Stimulated activated naive CD8-positive, alpha-beta T cell treated with anti-CD3 and anti-CD28 coated beads, Interleukin-15, amount 100 ng/mL, for 72 hours (primary cell): Measurements from ENCODE around the gene CISH.
A peak's percentile ranks its signal among the peaks of the same experiment; 100 is the strongest.

ENCODE experiments used
- ATAC-seq: fragments of 150-1000 bp; cut with Tn5 transposase; 2 replicates; pipeline ENCODE4 v1.10.0; 2021; ENCODE audit warnings: mild to moderate bottlenecking, moderate library complexity
- DNase-seq, 2 donors: peaks; one replicate each; pipeline ENCODE4 v3.0.0; 2021 to 2022
- H3K27ac Mint-ChIP-seq, 2 donors: one replicate each; pipeline ENCODE4 v1.8.0; 2022; ENCODE audit warnings: mild to moderate bottlenecking in 2 of 2, mixed read lengths in 2 of 2, moderate library complexity in 2 of 2
- H3K27me3 Mint-ChIP-seq: one replicate; pipeline ENCODE4 v1.8.0; 2022; ENCODE audit warnings: mixed read lengths
- H3K4me1 Mint-ChIP-seq: one replicate; pipeline ENCODE4 v1.8.0; 2022; ENCODE audit warnings: mild to moderate bottlenecking, mixed read lengths
- H3K4me3 Mint-ChIP-seq, 2 donors: one replicate each; pipeline ENCODE4 v1.8.0; 2022; ENCODE audit warnings: mild to moderate bottlenecking in 2 of 2, mixed read lengths in 2 of 2, moderate library complexity in 1 of 2
- H3K9me3 Mint-ChIP-seq, 2 donors: one replicate each; pipeline ENCODE4 v1.8.0; 2022; ENCODE audit warnings: mixed read lengths in 2 of 2

CISH gene

GRCh38 chr3:50610992-50611463 lies 546 bp downstream of the CISH start:
- peaks cover 29% of the 10 kb centered on the region for H3K4me1 Mint-ChIP-seq

GRCh38 chr3:50610181-50610971 lies 1.2 kb downstream of the CISH start:
- DNase-seq, result peak in 1 of 2 donors; percentile 56

More at GRCh38 chr3:50610992-50611463, 546 bp downstream of the CISH start:
- DNase-seq (no peak), ATAC-seq (no peak)
- H3K27ac Mint-ChIP-seq, result peak overlapping the region; percentile 97 to 100
- peak overlapping the region; percentile 89 to 99 for H3K4me3 Mint-ChIP-seq
- no peaks in the 10 kb centered on the region for H3K9me3 Mint-ChIP-seq
- no peaks in the 10 kb centered on the region for H3K27me3 Mint-ChIP-seq

GRCh38 chr3:50609763-50610085 lies 1.9 kb downstream of the CISH start:
- H3K27me3 Mint-ChIP-seq, result no peaks in the 10 kb centered on the region
- H3K9me3 Mint-ChIP-seq, result no peaks in the 10 kb centered on the region
- H3K4me3 Mint-ChIP-seq, result peak overlapping the region; percentile 89 to 99
- no peak for ATAC-seq
- H3K27ac Mint-ChIP-seq, result peak overlapping the region; percentile 97 to 100
- DNase-seq, result peak in 1 of 2 donors; percentile 30
- H3K4me1 Mint-ChIP-seq, result peaks cover 29% of the 10 kb centered on the region

More at GRCh38 chr3:50610181-50610971, 1.2 kb downstream of the CISH start:
- Mint-ChIP-seq H3K4me3 (peak overlapping the region; percentile 89 to 99), H3K27me3 (no peaks in the 10 kb centered on the region), H3K4me1 (peaks cover 29% of the 10 kb centered on the region), H3K27ac (peak overlapping the region; percentile 97 to 100), H3K9me3 (no peaks in the 10 kb centered on the region)
- no peak for ATAC-seq

- Mint-ChIP-seq H3K9me3 (no peaks in the 10 kb centered on the region), H3K27me3 (no peaks in the 10 kb centered on the region), H3K4me1 (peaks cover 29% of the 10 kb centered on the region), H3K4me3 (peak overlapping the region; percentile 89 to 99), H3K27ac (peak overlapping the region; percentile 97 to 100)
- ATAC-seq, result no peak
- DNase-seq, result no peak
Measured at GRCh38 chr3:50609071-50609762, 2.4 kb downstream of the CISH start.

- Mint-ChIP-seq H3K4me3 (peak overlapping the region; percentile 89 to 99), H3K27me3 (no peaks in the 10 kb centered on the region), H3K27ac (peak overlapping the region; percentile 97 to 100), H3K9me3 (no peaks in the 10 kb centered on the region), H3K4me1 (peaks cover 35% of the 10 kb centered on the region)
- ATAC-seq (no peak), DNase-seq (no peak)
Measured at GRCh38 chr3:50608278-50608677, 3.3 kb downstream of the CISH start.

GRCh38 chr3:50607271-50608091 lies 4.1 kb downstream of the CISH start:
- Mint-ChIP-seq H3K4me1 (peaks cover 43% of the 10 kb centered on the region), H3K4me3 (peak overlapping the region; percentile 89 to 99), H3K27me3 (no peaks in the 10 kb centered on the region), H3K9me3 (no peaks in the 10 kb centered on the region), H3K27ac (peak overlapping the region; percentile 98 to 100)
- ATAC-seq (no peak), DNase-seq (peak in 1 of 2 donors; percentile 53)

GRCh38 chr3:50606596-50606995 lies 5.0 kb downstream of the CISH start:
- peak in 1 of 2 donors; percentile 43 for DNase-seq
- ATAC-seq, result no peak
- H3K9me3 Mint-ChIP-seq, result no peaks in the 10 kb centered on the region
- H3K4me3 Mint-ChIP-seq, result peak overlapping the region; percentile 89 to 99
- peak overlapping the region; percentile 68 to 98 for H3K27ac Mint-ChIP-seq
- no peaks in the 10 kb centered on the region for H3K27me3 Mint-ChIP-seq
- H3K4me1 Mint-ChIP-seq, result peaks cover 47% of the 10 kb centered on the region

- H3K27me3 Mint-ChIP-seq, result no peaks in the 10 kb centered on the region
- ATAC-seq, result no peak
- peak overlapping the region; percentile 87 to 98 for H3K27ac Mint-ChIP-seq
- peak overlapping the region; percentile 89 to 99 for H3K4me3 Mint-ChIP-seq
- DNase-seq, result no peak
- peaks cover 54% of the 10 kb centered on the region for H3K4me1 Mint-ChIP-seq
- H3K9me3 Mint-ChIP-seq, result no peaks in the 10 kb centered on the region
Measured at GRCh38 chr3:50605901-50606326, 5.7 kb downstream of the CISH start.

GRCh38 chr3:50604628-50605588 lies 6.7 kb downstream of the CISH start:
- no peaks in the 10 kb centered on the region for H3K9me3 Mint-ChIP-seq
- ATAC-seq (no peak), DNase-seq (peak in 1 of 2 donors; percentile 28)
- H3K4me3 Mint-ChIP-seq, result peak overlapping the region; percentile 89 to 99
- H3K4me1 Mint-ChIP-seq, result peaks cover 64% of the 10 kb centered on the region
- no peaks in the 10 kb centered on the region for H3K27me3 Mint-ChIP-seq
- H3K27ac Mint-ChIP-seq, result peak overlapping the region; percentile 87 to 98

GRCh38 chr3:50604110-50604621 lies 7.4 kb downstream of the CISH start:
- DNase-seq (peak in 1 of 2 donors; percentile 23), ATAC-seq (no peak)
- Mint-ChIP-seq H3K27ac (peak overlapping the region; percentile 84 to 98), H3K4me3 (peak overlapping the region; percentile 89 to 99), H3K9me3 (no peaks in the 10 kb centered on the region), H3K27me3 (no peaks in the 10 kb centered on the region), H3K4me1 (peaks cover 71% of the 10 kb centered on the region)

- Mint-ChIP-seq H3K4me1 (peaks cover 78% of the 10 kb centered on the region), H3K9me3 (no peaks in the 10 kb centered on the region), H3K27ac (peak overlapping the region; percentile 98 to 99), H3K27me3 (no peaks in the 10 kb centered on the region), H3K4me3 (peak overlapping the region; percentile 89 to 99)
- no peak for ATAC-seq
- peak in 1 of 2 donors; percentile 41 for DNase-seq
Measured at GRCh38 chr3:50603261-50604109, 8.1 kb downstream of the CISH start.

- peak overlapping the region; percentile 98 to 99 for H3K27ac Mint-ChIP-seq
- H3K27me3 Mint-ChIP-seq, result no peaks in the 10 kb centered on the region
- peaks cover 82% of the 10 kb centered on the region for H3K4me1 Mint-ChIP-seq
- DNase-seq, result no peak
- H3K9me3 Mint-ChIP-seq, result no peaks in the 10 kb centered on the region
- peak; percentile 0 for ATAC-seq
- H3K4me3 Mint-ChIP-seq, result peak overlapping the region; percentile 89 to 99
Measured at GRCh38 chr3:50602595-50603191, 8.9 kb downstream of the CISH start.
